Stomach (tissue), 9 donors: ENCODE results near the gene MUC6. TPM values are rescaled to one million over a fixed set of nuclear protein-coding genes. Genes with fewer than 3 reads are reported as not detected.

ENCODE experiments used
- DNase-seq, 2 donors: peaks; one replicate each; pipeline versions ENCODE4 v3.0.0 to v3.0.0-alpha.2; 2013 to 2019
- H3K27ac ChIP-seq, 5 donors: fragments of 200-600 bp in 4 of 5; sonication (generic) in 4 of 5; one replicate each; pipeline ENCODE4 v1.5.1; 2013 to 2019; ENCODE audit warnings: mild to moderate bottlenecking in 1 of 5, moderate library complexity in 1 of 5
- H3K27me3 ChIP-seq, 3 donors: fragments of 200-600 bp; sonication (generic); one replicate each; pipeline ENCODE4 v1.5.1; 2017 to 2019; ENCODE audit warnings: mixed run types in 1 of 3
- H3K36me3 ChIP-seq, 4 donors: fragments of 200-600 bp; sonication (generic); 1 replicate in 3 of 4; 2 replicates in 1 of 4; pipeline ENCODE4 v1.5.1; 2016 to 2019
- H3K4me1 ChIP-seq, 4 donors: fragments of 200-600 bp; sonication (generic); one replicate each; pipeline ENCODE4 v1.5.1; 2016 to 2019
- H3K4me3 ChIP-seq, 4 donors: fragments of 200-600 bp; sonication (generic) in 3 of 4; one replicate each; pipeline ENCODE4 v1.5.1; 2016 to 2019; ENCODE audit warnings: mild to moderate bottlenecking in 1 of 4
- H3K9me3 ChIP-seq, 4 donors: fragments of 200-600 bp; sonication (generic); one replicate each; pipeline ENCODE4 v1.5.1; 2016 to 2019
- EP300 ChIP-seq: sonication (generic); formaldehyde crosslinking; IDR thresholded peaks from one replicate; pipeline ENCODE4 v1.6.1; 2017; ENCODE audit warnings: antibody characterized with exemption
- POLR2A ChIP-seq, 4 donors: fragments of 450-650 bp; IDR thresholded peaks; one replicate each; pipeline ENCODE4 v1.6.1; 2016; ENCODE audit warnings: antibody characterized with exemption in 4 of 4, control low read depth in 2 of 4, mild to moderate bottlenecking in 1 of 4, moderate library complexity in 1 of 4
- POLR2AphosphoS5 ChIP-seq, 3 donors: sonication (generic); formaldehyde crosslinking; IDR thresholded peaks; one replicate each; pipeline ENCODE4 v1.6.1; 2016; ENCODE audit warnings: antibody characterized with exemption in 3 of 3
- WGBS, 5 donors: extraction: QIAGEN DNeasy Blood & Tissue Kit in 3 of 5; methylation state at CpG; one replicate each; pipeline versions ENCODE4 v1.1.5 to v1.1.7; 2013 to 2018; 5-methylcytosine and 5-hydroxymethylcytosine counted together
- intact Hi-C: fragments of 100-400 bp; cut with DNase I; formaldehyde crosslinking; loops from one replicate; pipeline ENCODE4 v1.15.1; 2023; ENCODE audit warnings: low total_unique reads
- polyA plus RNA-seq, 3 donors: library from polyadenylated mRNA; stranded (reverse); fragments of 200-250 nt; gene quantifications; one replicate each; pipeline ENCODE4 v1.2.3, GENCODE V29; 2013
- total RNA-seq, 5 donors: library from RNA; depleted of rRNA; stranded (reverse); fragments of >200 nt; gene quantifications; one replicate each; pipeline versions ENCODE4 v1.1.0 to v1.2.3, GENCODE V29; 2014 to 2016
- TF ChIP-seq, protein P1 (sequence below), 7 experiments: fragments of 450-650 bp in 4 of 7; fragments of 200-600 bp in 3 of 7; sonication (generic) in 3 of 7; IDR thresholded peaks; one replicate each; pipeline ENCODE4 v1.5.1; 2016 to 2019; ENCODE audit warnings: antibody characterized with exemption in 7 of 7, control low read depth in 2 of 7, mild to moderate bottlenecking in 1 of 7
- donor health status: healthy with polysubstance abuse.
- donor health status: Bipolar disorder and iron deficiency.
- donor health status: healthy.

MUC6 gene
- total and polyA plus RNA-seq, 8 donors = 0.29 to 215 (median 108) TPM

DNA sequence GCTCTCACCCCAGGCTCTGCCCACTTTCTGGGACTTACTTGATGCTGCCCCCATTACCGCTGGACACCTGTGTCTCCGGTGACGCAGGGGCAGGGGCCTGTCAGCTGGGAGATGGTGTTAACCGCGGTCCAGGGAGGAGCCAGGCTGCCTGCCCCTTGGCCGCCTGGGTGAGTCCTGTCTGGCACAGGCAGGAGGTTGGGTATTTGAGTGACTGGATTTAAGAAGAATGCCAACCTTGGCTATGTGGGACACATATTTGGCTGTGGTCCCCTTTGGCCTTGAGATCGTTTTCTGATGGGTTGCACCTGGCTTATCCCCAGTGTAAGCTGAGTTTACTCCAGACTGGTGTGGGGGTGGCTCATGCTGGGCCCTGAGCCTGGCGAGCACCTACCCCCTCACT is 2.5 kb downstream of the MUC6 start:
- Histone ChIP-seq H3K36me3 (no peaks in the 10 kb centered on the region), H3K4me1 (peaks cover 0 to 37% (median 24%) of the 10 kb centered on the region in 4 donors), H3K9me3 (no peaks in the 10 kb centered on the region), H3K27ac (no peak overlapping the region), H3K27me3 (peaks cover 0 to 84% (median 32%) of the 10 kb centered on the region in 3 donors), H3K4me3 (peak overlapping the region in 1 of 4 donors; percentile 41)
- intact Hi-C loops = no loop called here
- TF ChIP-seq POLR2AphosphoS5 (IDR thresholded peaks at IDR 0.05) (peak in 1 of 3 donors; percentile 37), POLR2A (IDR thresholded peaks at IDR 0.05) (no peak)
- no peak for DNase-seq
- WGBS, 5 donors = 38 to 58% (median 55%) methylated on average over 8 of the region's 8 CpGs

DNA sequence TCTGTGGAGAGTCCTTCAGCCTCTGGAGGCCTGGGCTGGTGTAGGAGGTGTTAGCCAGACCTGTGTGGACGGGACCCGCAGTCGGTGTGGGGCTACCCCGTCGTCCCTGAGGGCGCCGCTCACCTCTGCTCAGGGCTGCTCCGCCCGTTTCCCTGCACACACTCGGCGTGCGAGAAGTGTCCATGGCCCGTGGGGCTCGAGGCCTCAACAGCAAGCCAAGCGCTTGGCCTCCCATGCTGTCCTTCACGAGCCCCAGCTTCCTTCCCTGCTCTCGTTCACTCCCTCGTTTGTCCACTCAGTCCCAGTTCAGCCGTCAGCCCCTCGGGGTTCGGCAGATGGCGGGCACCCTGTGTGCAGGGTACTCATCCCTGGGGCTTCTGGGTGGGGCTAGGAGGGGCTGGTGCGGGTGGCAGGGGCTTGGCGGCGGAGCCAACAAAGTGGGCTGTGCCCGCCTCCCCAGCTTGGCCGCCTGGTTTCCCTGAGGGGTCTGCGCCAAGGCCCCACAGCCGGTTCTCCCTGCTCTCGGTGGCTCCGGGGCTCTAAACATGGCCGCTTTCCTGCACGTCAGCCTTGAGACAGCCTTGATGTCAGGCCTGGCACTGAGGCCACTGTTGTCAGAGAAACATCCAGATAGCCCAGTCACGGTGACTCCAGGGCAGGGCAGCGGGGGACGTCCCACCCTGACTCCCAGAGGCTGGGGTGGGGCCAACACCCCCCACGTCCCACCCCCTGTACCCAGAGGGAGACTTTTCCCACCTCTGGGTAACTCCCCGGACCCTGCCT is 3.3 kb downstream of the MUC6 start:
- no peak for TF ChIP-seq EP300
- TF ChIP-seq POLR2AphosphoS5 (IDR thresholded peaks at IDR 0.05) = peak in 1 of 3 donors; percentile 12
- Histone ChIP-seq H3K36me3 (no peaks in the 10 kb centered on the region), H3K4me3 (no peak overlapping the region), H3K9me3 (no peaks in the 10 kb centered on the region), H3K27me3 (peaks cover 0 to 87% (median 32%) of the 10 kb centered on the region in 3 donors), H3K27ac (no peak overlapping the region), H3K4me1 (peaks cover 0 to 37% (median 24%) of the 10 kb centered on the region in 4 donors)
- DNase-seq = no peak
- intact Hi-C loops = no loop called here
- 31 to 69% (median 52%) methylated on average over 26 to 38 of the region's 38 CpGs for WGBS, 5 donors

DNA sequence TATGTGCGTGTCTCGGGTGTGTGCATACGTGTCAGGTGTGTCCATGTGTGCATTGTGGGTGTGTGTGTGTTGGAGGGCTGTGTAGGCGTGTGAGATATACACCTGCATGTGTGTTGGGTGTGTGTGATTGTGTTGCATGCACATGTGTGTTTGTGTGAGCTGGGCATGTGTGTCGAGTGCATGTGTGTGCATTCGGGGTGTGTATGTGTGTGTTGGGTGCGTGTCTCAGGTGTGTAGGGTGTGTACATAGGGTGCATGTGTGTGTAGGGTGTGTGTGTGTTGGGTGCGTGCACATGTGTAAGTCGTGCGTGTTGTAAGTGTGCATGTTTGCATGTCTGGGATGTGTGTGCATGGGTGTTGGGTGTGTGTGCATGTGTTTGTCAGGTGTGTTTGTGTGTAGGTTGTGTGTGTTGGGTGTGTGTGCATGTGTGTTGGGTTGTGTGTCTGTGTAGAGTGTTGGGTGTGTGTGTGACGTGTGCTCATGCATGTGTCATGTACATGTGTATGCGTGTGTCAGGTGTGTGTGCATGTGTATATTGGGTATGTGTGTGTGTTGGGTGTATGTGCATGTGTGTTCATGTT is 4.1 kb downstream of the MUC6 start:
- H3K36me3 ChIP-seq = no peaks in the 10 kb centered on the region
- no peak for DNase-seq
- H3K27ac ChIP-seq = no peak overlapping the region
- no peaks in the 10 kb centered on the region for H3K9me3 ChIP-seq
- TF ChIP-seq POLR2AphosphoS5 (IDR thresholded peaks at IDR 0.05) = peak in 1 of 3 donors; percentile 36
- TF ChIP-seq, protein P1, sequence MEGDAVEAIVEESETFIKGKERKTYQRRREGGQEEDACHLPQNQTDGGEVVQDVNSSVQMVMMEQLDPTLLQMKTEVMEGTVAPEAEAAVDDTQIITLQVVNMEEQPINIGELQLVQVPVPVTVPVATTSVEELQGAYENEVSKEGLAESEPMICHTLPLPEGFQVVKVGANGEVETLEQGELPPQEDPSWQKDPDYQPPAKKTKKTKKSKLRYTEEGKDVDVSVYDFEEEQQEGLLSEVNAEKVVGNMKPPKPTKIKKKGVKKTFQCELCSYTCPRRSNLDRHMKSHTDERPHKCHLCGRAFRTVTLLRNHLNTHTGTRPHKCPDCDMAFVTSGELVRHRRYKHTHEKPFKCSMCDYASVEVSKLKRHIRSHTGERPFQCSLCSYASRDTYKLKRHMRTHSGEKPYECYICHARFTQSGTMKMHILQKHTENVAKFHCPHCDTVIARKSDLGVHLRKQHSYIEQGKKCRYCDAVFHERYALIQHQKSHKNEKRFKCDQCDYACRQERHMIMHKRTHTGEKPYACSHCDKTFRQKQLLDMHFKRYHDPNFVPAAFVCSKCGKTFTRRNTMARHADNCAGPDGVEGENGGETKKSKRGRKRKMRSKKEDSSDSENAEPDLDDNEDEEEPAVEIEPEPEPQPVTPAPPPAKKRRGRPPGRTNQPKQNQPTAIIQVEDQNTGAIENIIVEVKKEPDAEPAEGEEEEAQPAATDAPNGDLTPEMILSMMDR (IDR thresholded peaks at IDR 0.05) = no peak
- peaks cover 0 to 37% (median 24%) of the 10 kb centered on the region in 4 donors for H3K4me1 ChIP-seq
- intact Hi-C loops = no loop called here
- 53 to 85% (median 74%) methylated on average over 9 to 12 of the region's 12 CpGs for WGBS, 5 donors
- H3K4me3 ChIP-seq = no peak overlapping the region
- H3K27me3 ChIP-seq = peaks cover 0 to 87% (median 25%) of the 10 kb centered on the region in 3 donors

DNA sequence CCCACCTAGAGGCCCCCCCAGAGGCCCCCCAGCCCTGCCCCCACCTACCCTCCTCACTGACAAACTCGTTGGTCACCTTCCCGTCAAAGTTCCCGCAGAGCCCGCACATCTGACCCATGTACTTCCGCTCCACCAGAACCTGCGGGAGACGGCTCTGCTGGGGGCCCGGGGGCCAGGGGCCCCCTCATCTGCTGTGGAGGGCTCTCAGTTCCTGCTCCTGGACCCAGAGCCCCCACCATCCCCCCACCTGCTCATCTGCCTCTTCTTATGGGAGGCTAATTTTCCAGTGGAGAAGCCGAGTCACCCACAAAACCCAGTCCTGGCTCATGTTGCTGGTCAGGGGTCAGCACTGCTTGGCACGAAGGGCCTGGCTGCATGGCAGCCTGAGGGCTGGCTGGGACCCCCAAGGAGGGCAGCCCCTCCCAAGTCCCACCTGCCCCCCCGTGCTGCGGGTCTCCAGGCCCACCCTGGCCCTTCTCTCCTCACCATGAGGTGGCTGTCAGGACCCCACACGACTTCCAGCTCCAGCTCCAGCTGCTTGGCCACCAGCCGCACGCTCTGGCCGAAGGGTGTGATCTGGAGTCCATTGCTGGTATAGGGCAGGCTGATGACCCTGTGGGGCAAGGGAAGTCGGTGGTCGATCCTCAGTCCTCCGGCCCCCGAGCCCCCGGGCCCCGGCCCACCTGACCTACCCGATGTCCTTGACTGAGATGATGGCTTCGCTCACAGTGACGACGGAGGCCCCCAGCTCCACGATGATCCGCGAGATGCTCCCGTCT is 5.2 kb downstream of the MUC6 start:
- peaks cover 0 to 87% (median 14%) of the 10 kb centered on the region in 3 donors for H3K27me3 ChIP-seq
- peaks cover 0 to 5% (median 0%) of the 10 kb centered on the region in 4 donors for H3K36me3 ChIP-seq
- TF ChIP-seq POLR2A (IDR thresholded peaks at IDR 0.05) (no peak), POLR2AphosphoS5 (IDR thresholded peaks at IDR 0.05) (peak in 1 of 3 donors; percentile 52), EP300 (no peak)
- TF ChIP-seq, protein P1 (IDR thresholded peaks at IDR 0.05) = no peak
- intact Hi-C loops = no loop called here
- no peak overlapping the region for H3K27ac ChIP-seq
- no peak for DNase-seq
- WGBS, 5 donors = 39 to 70% (median 57%) methylated on average over 11 to 30 of the region's 30 CpGs
- peaks cover 0 to 26% (median 15%) of the 10 kb centered on the region in 4 donors for H3K4me1 ChIP-seq
- no peak overlapping the region for H3K4me3 ChIP-seq
- H3K9me3 ChIP-seq = no peaks in the 10 kb centered on the region

DNA sequence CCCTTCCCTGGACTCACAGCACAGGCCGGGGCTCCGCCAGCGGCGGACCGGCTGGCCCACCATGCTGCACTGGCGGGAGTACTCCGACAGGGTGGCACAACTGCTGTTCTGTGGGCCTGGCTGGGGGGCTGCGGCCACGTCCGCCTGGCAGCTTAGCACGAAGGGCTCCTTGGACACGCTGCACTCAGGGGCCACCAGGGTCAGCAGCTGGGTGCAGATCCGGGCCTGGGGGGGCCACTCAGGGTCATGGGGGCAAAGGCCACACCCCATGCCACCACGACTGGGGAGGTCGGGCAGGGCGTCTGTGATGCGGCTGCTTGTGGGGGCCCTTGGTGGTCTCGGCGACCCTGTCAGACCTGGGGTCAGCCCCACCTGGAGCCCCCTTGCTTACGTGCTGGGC is 6.0 kb downstream of the MUC6 start:
- H3K4me3 ChIP-seq = no peak overlapping the region
- DNase-seq = no peak

More for the DNA sequence above, 6.0 kb downstream of the MUC6 start:
- 32 to 61% (median 42%) methylated on average over 10 to 20 of the region's 20 CpGs for WGBS, 5 donors
- TF ChIP-seq POLR2AphosphoS5 (IDR thresholded peaks at IDR 0.05) = peak in 1 of 3 donors; percentile 32
- TF ChIP-seq, protein P1 (IDR thresholded peaks at IDR 0.05) = no peak
- no peaks in the 10 kb centered on the region for H3K9me3 ChIP-seq
- H3K36me3 ChIP-seq = peaks cover 0 to 10% (median 3%) of the 10 kb centered on the region in 4 donors
- H3K4me1 ChIP-seq = peaks cover 0 to 19% (median 9%) of the 10 kb centered on the region in 4 donors
- intact Hi-C loops = no loop called here
- no peak overlapping the region for H3K27ac ChIP-seq
- H3K27me3 ChIP-seq = peaks cover 0 to 87% (median 6%) of the 10 kb centered on the region in 3 donors
